Measurements from ENCODE around the gene TBPL2.

- TF ChIP-seq CTCF (IDR thresholded peaks at IDR 0.05; ENCODE audit: low read depth, low read length, missing input control), result no peak
- no peak for TF ChIP-seq REST (IDR thresholded peaks at IDR 0.05)
- no peak for TF ChIP-seq TAF1 (conservative IDR thresholded peaks at IDR 0.05)
- no peak for TF ChIP-seq EGR1 (IDR thresholded peaks at IDR 0.05; ENCODE audit: low read depth in 2 of 2)
- no peak for TF ChIP-seq JUND (IDR thresholded peaks at IDR 0.05)
- TF ChIP-seq, protein P1, sequence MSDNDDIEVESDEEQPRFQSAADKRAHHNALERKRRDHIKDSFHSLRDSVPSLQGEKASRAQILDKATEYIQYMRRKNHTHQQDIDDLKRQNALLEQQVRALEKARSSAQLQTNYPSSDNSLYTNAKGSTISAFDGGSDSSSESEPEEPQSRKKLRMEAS (IDR thresholded peaks at IDR 0.05), result no peak
These were observed 29.5 kb downstream of the TBPL2 start for GRCh38 chr14:55410876-55411275.
